ENCODE results near the gene XCR1.
"Not testable (repeated sequence)": the region's sequence is repeated elsewhere in the genome, so short reads cannot be mapped to it uniquely, and the experiment has no call there.

XCR1 gene

DNA sequence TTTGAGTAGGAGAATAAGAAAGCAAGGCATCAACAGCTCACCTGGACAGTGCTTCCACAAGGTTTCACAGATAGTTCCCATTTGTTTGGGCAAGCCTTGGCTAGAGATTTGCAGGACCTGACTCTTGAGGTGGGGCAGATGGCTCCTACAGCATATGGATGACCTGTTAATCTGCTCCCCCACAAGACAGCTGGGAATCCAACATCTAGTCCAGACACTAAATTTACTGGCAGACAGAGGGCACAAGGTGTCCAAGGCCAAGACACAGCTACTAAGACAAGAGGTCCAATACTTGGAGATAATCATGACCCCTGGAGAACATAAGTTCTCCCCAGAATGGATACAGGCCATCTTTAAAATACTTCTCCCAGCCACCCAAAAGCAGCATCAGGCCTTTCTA, 23.6 kb downstream of the XCR1 start:
- not testable (repeated sequence) for DNase-seq

DNA sequence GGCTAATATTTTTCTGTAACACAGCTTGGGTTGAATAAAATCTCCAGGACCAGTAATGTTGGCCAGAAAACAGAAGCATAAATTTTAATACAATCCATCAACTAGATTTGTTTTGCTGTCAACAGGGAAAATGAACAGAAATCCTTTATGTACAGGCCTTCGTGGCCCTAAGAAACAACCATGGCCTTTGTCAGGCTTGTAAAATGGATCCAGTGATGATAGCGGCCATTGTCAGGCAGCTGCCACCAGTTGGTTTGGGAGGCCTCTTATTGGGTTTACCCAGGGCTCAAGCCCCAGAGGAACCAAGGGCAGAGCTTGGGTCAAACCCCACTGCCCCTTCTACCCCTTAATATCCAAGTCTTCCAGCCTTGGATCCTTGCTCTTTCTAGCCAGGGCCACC, 26.1 kb downstream of the XCR1 start:
- no peak for DNase-seq

DNA sequence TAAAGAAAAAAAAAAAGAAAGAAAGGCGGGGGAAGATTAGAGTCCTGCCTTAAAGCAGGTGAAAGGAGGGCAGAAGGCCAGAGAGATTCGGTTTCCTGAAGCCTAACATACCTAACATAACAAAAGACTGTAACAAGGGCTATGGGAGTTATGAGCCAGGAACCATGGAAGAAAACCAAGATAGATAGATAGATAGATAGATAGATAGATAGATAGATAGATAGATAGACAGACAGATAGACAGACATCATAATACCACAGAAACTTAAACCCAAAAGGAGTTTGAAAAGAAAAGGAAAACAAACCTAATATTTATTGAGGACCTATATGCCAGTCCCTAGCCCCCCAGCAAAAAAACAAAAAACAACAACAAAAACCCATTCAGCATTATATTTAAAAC, 29.3 kb downstream of the XCR1 start:
- no peak for DNase-seq

DNA sequence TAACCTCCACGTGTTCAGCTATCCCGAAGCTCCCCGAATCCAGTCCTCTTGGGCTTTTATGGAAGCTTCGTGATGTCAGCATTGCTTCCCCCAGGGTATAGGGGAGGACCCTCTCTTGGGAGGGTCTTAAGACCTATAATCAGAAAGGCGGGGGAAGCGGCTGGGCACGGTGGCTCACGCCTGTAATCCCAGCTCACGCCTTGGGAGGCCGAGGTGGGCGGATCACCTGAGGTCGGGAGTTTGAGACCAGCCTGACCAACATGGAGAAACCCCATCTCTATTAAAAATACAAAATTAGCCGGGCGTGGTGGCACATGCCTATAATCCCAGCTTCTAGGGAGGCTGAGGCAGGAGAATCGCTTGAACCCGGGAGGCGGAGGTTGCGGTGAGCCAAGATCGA, 29.8 kb downstream of the XCR1 start:
- DNase-seq = not testable (repeated sequence)

DNA sequence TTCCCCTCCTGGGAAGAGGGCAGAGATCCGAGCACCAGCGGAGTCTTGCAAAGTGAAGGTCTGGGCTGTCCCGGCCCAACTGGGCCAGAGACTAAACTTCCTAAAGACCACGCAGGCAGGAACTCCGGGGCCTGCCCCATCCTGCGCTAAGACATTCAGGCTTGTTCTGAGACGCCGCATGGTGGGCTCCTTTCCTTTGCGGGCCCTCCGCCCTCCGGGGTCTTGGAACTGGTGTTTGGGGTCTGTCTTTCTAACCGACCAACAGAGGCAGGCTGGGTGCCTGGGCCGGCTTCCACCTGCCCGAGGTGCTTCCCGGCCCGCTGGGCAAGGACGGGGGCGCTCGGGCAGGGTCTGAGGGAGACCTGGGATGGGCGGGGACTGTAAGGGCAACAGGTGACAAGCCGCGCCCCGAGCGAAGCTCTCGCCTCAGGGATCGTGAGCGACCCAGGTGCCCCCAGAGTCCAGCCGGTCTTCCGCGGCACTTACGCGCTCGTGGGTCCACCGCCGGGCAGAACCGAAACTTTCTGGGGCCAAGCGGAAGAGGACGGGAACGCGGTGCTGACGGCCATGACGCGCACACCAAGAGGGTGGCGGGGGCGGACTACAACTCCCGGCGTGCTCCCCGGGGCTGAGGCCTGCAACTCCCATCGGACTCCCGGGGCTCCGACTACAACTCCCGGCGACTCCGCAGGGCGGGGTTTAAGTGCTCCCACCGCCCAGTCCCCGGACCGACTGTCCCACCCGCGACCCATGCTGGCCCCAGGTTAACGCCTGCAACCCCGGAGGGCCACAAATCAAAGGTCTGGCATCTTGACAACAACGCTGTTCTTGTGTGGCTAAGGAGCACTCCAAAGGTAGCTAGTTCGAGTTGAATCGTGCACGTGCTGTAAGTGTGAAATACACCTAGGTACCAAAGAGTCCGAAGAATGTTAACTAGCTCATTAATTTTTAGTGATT, 31.8 kb downstream of the XCR1 start, which contains the start of gene FYCO1:
FYCO1 (minus strand) TSS at position 589 of the 957 bp plus-strand sequence. CDS start 10,914 bp downstream, outside the sequence.
- peak; percentile 97 for DNase-seq

DNA sequence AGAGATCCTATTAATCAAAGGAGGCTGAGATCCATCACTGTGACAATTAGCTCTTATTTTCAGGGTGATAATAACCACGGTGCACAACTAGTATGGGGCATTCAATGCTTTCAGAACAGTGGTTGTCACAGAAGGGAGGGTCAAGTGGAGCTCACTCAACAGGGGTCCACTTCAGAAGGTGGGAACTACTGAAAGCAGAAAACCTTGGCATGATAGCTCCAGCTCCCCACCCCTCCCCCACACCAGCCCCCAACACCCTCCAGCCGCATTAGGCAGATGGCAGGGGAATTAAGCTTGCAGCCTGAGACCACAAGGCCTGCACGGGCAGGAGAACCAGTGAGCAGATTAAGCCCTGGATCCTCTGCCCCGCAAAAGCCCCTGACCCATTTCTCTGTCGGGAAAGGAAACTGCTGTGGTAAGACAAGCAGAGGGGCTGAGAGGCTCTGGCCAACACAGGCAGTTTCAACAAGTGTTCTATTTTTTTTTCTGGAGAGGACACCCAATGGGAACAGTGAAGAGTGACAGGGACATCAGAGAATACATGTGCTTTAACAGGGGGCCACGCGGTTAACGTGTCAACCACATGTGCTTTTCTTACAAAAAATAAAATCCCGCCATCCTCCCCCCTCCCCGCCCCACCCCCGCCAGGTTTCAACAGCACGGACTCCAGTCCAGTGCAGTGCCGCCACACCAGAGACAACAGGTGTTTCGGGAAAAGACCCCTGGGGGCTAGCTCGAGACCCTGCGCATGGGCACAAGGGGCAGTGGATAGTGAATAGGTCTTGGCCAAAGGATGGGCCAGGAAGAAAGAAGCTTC, 32.7 kb downstream of the XCR1 start:
- DNase-seq = peak; percentile 4

DNA sequence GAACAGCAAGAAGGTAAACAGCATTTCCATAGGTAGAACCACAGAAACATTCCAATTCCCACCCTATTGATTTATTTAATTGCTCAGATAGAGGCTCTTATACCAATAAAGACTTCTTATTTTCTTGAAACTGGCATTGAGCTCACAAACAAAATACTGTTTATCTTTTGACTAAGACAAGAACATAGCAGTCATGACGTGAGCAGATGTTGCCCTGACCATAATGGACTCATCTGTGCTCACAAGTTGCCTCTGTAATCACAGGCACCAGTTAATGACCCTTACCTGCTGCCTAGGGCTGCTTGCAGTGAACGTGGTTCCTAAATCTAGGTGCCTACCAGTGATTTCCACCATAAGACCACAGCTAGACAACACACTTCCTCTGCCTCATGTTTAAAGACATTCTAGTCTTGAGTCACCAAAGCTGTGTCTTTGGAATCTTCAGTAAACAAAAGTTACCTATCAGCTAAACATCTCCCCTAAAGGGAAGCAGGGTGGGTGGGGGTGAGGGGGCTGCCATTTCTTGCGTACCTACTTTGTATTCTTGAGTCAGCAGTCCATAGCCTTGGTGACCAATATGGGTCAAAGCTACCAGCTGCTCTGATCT, 33.8 kb downstream of the XCR1 start:
- no peak for DNase-seq

DNA sequence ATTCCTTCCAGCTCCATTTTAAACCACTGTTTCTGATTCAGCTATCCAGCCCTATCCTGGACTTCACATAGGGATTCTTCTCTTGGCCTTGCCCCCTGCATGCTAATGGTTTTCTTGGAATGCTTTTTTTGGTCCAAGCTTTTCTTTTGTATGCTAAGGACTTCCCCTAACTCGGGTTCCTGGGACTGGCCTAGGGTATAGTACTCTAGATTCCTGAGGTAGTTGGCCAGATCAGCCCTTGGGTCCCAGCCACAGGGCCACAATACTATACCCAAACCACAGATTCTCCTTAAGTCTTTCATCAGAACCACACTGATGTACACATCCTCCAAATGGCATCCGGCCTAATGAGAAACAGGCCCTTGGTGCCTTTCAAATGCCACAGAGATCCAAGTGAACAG, 34.5 kb downstream of the XCR1 start:
- DNase-seq = no peak

DNA sequence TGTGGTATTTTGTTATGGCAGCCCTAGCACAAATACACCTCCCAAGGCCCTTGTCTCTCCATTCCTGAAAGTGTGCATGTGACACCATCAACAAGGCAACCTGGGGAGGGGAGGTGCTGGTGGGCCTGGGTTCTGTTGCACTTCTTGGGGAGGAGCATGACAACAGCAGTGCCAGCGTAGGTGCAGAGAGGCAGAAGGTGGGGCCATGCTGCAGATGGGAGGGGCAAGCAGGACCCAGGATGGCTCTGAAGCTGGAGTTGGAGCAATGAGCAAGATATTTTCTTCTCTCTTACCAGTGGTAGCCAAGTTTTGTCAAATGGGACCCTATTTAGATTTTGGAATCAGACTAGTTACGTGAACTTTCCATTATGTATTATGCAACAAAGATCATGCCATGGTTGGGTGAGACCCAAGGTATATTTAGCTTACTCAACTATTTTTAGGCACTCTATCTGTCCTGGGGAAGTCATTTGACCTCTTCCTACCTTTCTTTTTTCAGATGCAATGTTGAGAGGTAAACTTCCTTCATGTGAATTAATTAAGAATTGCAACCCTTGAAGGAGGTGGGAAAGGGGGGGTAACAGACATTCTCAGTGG, 35.1 kb downstream of the XCR1 start:
- DNase-seq = no peak

DNA sequence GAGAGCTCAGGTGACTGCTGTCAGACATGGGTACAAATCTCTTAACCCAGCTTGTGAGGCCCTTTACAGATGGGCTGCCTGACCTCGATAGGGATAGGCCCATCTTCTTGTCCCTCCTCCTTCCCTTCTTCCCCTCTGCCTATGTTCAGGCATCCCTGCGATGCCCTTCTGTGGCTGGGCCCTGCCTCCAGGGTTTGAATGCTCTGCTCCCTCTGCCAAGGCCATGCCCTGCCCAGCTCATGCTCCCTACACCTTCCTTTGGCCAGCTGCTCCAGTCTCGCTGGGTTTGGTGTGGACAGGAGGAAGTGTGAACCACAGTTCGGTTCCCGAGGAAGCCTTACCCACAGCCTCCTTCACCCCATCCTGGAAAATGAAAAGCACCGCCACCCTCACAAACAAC, 35.9 kb downstream of the XCR1 start:
- no peak for DNase-seq

DNA sequence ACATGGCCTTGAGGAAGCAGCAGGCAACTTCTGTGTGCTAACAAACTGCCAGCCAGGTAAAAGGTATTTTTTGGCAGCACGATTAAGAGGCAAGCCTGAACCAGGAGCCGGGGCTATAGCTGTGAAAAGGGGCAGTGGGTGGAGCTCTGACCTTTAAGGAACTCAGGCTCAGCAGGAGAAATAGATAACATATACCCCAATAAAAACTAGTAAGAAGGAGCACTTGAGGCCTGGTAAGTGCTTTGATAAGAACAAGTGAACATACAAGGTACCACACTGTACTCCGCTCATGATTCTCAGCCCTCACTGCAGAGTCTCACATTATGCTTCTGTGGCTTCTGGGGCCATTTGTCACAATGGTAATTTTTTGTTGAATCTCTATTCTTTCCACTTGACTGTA, 37.1 kb downstream of the XCR1 start:
- DNase-seq = no peak

DNA sequence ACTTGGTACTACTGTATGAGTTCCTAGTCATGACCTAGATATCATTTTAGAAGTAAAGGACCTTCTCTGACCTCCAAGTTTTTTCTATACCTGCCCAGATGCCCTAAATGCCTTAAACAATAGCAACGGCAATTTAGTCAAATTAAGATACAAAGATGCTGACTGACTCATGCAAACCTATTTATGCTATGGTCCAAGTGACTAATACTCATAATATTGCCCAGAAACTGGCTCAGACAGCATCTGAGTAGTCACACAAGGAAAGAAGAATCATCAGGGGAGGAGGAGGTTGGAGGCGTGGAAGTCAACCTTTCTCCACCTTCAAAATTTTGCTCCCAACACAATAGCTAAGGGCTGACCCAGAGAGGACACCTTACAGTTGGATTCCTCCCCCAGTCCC, 38.5 kb downstream of the XCR1 start:
- DNase-seq = no peak

DNA sequence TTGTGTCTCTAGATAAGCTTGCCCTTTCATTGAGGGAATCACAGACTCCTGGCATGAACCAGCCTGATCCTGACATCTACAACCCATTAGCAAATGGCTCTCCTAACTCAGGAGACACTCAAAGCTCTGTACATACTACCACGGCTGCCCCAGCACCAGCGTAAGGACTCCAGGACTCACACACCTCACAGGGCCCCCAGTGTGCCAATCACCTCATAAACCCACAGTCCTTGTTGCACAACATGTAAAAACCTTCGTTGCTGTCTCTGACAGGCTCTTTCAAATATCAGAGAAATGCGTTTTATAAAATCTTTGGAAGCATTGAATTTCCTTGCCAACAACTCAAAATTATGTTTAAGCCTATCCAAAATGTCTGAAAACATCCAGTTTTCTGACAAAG, 38.9 kb downstream of the XCR1 start:
- no peak for DNase-seq

DNA sequence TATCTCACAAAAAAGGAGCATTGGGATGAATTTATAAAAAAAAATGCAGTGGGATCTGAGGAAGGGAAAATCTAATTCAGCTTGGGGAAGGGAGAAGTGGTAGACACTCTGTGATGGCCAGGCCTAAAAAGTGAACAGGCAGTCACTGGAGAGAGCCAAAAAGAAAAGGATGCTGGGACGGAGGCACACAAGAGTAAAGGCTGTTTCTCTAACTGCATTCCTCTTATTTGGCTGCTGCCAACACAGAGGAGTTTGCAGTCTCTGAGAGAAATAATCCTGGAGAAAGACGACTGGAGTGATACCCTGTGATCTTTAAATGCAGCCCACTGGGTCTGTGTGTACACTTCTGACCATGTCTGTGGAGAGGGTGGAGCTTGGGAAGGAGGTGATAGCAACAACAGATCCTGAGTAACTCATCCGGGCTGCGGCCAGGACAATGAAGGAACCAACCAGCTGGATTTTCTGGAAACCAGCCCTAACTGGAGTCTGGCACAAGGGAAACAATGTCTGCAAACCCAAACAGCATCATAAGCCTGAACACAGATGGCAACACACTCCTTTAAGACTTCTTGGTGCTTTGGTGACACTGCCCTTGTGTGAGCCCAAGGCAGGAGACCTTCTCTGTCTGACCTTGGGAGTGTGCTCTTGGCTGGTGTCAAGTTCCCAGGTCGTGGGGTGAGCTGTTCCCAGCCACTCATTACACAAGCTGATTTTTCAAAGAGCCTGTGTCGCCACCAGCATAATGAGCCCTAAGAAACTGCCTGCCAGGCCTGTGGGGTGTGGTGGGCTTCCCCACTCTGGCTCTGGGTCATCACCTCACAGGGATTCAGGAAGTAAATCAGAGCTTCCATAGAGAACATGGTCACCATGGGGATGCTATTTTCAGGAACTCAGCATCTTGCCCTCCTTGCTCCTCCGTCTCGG, 39.7 kb downstream of the XCR1 start:
- no peak for DNase-seq

DNA sequence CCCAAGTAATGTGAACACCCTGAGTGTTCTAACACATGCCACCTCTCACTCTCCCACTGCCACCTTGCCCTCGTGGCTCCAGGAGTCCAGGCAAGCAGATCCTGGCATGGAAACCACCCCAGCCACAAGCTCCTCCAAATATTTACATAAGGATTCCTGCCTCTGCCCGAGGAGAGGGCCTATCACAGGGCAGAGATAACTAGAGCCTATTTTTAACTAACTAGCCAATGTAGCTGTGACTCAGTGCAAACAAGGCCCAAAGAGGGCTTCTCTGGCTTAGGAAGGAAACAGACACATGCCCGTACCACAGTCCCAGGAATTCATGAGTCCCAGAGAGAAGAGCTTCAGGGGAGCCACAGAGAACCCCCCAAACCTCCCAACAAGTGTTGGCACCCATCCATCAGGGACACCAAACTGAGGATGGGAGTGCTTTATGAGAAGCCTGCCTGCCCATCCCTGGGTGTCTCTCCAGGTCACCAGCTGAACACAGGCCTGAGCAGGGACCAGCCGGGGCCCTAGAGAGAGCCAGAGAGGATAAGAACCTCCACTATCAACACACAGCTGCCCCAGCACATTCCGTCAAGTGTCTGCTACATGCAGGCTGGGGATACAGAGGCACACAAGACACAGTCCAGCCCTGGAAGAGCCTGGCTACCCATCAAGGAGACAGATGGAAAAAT, 40.8 kb downstream of the XCR1 start:
- no peak for DNase-seq

DNA sequence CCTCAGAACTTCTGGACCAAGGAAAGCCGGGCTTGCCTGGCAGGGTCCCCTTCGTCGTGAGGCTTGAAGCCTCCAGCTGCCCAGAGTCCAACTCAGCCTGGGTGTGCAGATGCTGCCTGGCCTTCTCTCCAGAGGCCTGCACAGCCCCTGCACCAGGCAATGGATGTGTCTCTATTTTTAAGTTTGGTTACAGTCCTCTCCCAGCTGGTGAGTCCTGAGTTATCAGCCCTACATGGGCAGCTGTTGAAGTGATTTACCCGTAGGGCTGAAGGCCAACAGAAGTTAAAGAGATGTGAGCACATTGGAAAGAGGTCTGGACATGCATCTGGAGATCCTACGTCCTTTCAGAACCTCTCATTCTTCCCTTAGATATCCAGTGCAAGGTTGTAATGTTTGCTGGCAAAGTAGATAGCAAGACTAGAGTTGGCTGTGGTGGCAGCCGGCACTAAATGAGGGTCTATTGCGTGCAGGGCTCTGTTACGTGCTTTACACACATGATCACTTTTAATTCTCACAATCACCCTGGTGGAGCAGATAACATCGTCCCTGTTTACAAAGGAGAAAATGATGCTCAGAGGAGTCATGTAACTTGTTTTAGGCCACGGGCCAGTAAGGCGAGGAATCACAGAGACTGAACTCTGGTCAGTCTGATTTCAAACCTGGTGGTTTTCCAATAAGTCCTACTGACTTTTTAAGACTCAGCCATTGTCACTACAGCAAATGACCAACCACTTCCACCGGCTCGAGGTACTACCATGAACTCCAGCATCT, 41.6 kb downstream of the XCR1 start:
- DNase-seq = no peak

DNA sequence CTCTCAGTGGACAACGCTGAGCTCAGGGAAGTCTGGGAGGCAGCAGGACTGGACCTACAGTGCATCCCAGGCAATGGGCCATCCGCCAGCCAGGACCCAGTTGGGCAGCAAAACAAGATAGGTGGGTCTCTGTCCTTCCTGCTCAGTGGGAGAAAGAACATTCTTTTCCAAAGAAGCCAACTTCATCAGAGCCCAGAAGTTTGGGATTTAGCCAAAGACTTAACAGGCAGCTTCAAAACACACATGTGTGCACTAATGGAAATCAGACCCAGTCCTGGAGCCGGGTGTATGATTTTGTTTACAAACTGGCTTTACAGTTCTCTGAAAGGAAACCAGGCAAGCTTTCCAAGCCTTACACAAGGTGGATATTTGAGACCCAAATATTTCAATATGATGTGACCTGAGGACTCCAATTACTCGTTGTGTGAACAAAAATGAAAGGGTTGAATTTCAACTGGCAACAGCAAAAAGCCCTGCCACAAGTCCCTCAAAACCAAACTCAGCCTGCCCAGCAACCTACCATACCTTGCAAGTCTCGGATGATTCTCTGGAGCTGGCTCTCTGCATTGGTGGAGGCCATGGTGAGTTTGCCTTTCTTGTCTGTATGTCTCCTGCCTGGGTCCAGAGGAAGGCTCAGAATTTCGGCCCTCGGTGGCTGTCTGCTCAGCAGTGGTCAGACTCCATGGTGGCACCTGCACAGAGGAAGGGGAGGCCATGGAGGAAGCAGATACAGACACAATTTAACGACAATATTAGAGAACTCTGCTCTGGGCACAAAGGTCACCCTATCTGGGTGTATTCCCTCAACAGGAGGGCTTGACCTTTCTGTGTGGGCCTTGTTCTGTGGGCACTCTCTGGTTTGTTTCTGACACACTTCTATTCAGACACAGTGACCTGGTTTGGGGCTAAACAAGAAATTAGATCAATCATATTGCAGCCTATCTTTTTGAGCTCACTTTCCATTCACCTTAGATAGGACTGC, 42.7 kb downstream of the XCR1 start:
- no peak for DNase-seq

DNA sequence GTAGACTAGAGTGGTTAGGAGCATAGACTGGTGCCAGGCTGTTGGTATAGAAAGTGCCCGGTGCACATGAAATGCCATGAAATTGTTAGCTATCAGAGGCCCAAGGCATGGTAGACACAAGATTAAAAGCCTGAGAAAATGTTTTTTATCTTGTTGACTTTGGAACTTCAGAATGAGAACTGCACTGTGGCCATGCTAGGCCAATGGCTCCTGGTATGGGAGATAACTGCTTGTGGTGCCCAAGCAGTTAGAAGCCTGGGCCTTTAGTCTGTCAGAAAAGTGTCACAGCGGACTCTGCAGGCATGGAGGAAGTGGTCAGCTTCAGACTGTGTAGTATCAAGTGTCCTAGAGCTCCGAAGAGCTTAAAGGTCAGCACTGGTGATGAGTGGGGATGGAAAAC, 43.5 kb downstream of the XCR1 start:
- no peak for DNase-seq
